ENCODE results near the gene CTNNA3. TPM values are rescaled to one million over a fixed set of nuclear protein-coding genes. Genes with fewer than 3 reads are reported as not detected.

The CTNNA3 gene
- total RNA-seq, 2 donors from 2014 or later: under 0.01 to 0.33 TPM

DNA sequence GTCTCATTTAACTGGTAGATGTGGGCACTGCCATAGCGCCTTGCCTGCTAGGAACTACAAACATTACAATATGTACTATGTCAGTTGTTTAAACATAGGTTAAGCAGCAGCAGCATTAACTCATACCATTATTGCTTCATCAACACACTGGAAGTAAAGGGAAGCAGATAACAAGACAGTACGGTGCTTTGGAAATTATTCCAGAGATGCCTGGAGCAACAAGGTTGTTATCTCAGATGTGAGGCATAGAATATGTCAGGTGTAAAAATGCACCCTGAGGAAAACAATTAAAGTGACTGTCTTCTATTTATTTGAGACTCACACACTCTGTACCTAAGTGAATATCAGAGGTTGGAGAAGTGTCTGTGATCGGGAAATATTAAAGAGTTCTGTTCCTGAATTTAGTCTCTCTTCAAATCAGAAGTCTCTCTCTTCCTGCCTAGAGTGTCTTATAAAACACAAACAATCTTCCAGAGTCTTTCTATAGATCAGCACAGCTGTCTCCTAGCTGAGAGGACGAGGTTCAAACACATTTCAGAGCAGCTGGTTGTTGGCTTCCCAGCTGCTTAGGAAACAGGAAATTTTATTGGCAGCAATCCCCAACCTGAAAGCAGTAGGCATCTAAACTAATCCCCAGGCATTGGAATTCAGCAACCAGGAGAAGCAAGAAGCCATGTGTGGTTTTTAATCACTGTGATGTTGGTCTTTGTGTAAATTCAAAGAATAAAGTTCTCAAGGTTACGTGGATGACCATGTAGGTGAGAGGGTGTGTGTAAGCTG lies 1764.5 kb downstream of the CTNNA3 start:
- no peak for ATAC-seq
- no peaks in the 10 kb centered on the region for H3K27me3 ChIP-seq
- H3K9me3 ChIP-seq: no peaks in the 10 kb centered on the region
- intact Hi-C loops (cut with DNase I): no loop called here
- H3K4me1 ChIP-seq: no peaks in the 10 kb centered on the region
- no peaks in the 10 kb centered on the region for H3K36me3 ChIP-seq (replicated peaks in 1 of 2; ENCODE audit: insufficient read depth in 1 of 2, low read depth in 2 of 2)
- H3K27ac ChIP-seq: no peak overlapping the region
- no peak for DNase-seq
- no peak overlapping the region for H3K4me3 ChIP-seq
- no peak for TF ChIP-seq POLR2A (IDR thresholded peaks at IDR 0.05)
- TF ChIP-seq, protein P1, sequence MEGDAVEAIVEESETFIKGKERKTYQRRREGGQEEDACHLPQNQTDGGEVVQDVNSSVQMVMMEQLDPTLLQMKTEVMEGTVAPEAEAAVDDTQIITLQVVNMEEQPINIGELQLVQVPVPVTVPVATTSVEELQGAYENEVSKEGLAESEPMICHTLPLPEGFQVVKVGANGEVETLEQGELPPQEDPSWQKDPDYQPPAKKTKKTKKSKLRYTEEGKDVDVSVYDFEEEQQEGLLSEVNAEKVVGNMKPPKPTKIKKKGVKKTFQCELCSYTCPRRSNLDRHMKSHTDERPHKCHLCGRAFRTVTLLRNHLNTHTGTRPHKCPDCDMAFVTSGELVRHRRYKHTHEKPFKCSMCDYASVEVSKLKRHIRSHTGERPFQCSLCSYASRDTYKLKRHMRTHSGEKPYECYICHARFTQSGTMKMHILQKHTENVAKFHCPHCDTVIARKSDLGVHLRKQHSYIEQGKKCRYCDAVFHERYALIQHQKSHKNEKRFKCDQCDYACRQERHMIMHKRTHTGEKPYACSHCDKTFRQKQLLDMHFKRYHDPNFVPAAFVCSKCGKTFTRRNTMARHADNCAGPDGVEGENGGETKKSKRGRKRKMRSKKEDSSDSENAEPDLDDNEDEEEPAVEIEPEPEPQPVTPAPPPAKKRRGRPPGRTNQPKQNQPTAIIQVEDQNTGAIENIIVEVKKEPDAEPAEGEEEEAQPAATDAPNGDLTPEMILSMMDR (IDR thresholded peaks at IDR 0.05): no peak
- 69 to 71% methylated on average over 5 of the region's 5 CpGs for WGBS, 2 donors

DNA sequence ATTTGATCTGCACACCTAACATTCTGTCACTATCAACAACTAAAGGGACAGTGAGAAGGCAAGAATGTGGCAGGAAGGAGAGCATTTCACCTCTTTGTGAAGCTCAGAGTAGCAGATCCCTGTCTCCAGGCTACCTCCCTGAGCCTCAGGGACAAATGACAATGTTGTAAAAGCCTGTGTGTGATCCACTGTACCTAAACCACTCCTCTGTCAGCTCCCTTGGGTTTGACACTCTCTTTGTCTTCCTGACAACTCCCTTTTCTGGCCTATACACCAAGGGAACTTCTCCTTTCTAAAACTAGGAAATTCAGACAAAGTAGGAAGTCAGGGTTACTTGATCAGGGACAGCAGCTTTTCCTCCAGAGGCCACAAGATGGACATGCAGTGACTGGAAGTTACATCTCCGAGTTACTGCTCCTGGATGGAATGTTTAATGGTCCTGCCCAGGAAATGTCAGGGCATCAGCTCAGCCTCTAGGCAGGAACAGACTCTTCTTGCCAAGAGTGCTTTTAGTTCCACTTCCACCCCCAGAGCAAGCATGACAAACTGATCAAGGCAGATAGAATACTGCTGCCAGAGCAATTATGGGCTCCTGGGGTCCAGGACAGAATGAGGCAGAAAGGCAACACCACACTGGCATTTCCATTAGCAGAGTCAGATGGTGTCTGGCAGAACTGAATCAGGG lies 1784.7 kb downstream of the CTNNA3 start:
- Histone ChIP-seq H3K27ac (no peak overlapping the region), H3K27me3 (no peaks in the 10 kb centered on the region), H3K4me1 (no peaks in the 10 kb centered on the region), H3K36me3 (replicated peaks in 1 of 2; ENCODE audit: insufficient read depth in 1 of 2, low read depth in 2 of 2) (no peaks in the 10 kb centered on the region), H3K9me3 (no peaks in the 10 kb centered on the region), H3K4me3 (no peak overlapping the region)
- WGBS, 2 donors: 52 to 100% methylated on average over 1 of the region's 1 CpG
- TF ChIP-seq, protein P1 (IDR thresholded peaks at IDR 0.05): no peak
- TF ChIP-seq POLR2A (IDR thresholded peaks at IDR 0.05): no peak
- no peak for ATAC-seq
- intact Hi-C loops (cut with DNase I): no loop called here
- no peak for DNase-seq

DNA sequence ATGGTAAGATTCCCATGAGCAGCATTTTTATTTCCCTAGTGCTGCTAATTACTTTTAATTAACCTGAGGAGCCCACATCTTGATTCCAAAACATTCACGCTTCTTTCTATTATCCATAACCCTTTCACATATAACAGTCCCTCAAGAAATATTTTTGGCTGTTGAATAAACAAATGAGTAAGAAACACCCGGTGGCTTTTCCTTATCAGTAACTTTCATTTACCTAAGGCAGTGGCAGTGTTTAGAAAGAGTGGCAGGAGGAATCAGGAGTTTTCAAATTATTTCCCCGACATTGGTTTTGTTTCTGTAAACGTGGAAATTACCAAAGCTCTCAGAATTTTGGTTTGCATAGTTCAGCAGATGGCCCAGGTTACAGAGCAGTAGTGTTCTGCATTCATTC lies 1785.8 kb downstream of the CTNNA3 start:
- ATAC-seq (no peak), DNase-seq (no peak)
- Histone ChIP-seq H3K4me3 (no peak overlapping the region), H3K27me3 (no peaks in the 10 kb centered on the region), H3K27ac (no peak overlapping the region), H3K36me3 (replicated peaks in 1 of 2; ENCODE audit: insufficient read depth in 1 of 2, low read depth in 2 of 2) (no peaks in the 10 kb centered on the region), H3K4me1 (no peaks in the 10 kb centered on the region), H3K9me3 (no peaks in the 10 kb centered on the region)
- intact Hi-C loops (cut with DNase I): no loop called here
- TF ChIP-seq, protein P1 (IDR thresholded peaks at IDR 0.05): no peak
- 15 to 21% methylated on average over 4 of the region's 4 CpGs for WGBS, 2 donors

DNA sequence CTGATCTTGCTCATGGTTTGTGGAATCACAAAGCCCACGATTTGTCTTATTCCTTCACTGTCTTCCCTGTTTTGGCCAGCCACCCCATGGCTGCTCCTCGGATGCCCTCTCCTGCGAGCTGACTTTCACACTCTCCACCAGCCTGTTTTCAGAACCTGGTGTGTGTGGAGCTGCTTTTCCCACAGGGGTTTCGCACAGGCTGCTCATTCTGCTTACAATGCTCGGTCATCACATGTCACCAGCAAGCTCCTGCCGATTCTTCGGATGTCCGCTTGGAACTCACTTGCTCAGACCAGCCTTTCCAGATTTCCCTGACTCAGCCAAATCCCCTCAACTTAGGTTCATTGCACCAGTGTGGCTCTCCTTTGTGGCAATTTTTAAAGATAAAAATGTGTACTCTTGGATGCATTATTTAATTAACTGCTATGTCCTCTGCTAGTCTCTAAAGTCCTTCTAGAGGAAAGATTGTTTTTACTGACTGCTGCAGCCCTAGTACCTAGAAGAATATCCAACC lies 1788.7 kb downstream of the CTNNA3 start:
- TF ChIP-seq, protein P1 (IDR thresholded peaks at IDR 0.05): no peak
- TF ChIP-seq POLR2A (IDR thresholded peaks at IDR 0.05): no peak
- WGBS, 2 donors: 78 to 86% methylated on average over 8 of the region's 8 CpGs
- Histone ChIP-seq H3K9me3 (no peaks in the 10 kb centered on the region), H3K36me3 (replicated peaks in 1 of 2; ENCODE audit: insufficient read depth in 1 of 2, low read depth in 2 of 2) (no peaks in the 10 kb centered on the region), H3K4me1 (no peaks in the 10 kb centered on the region), H3K27me3 (no peaks in the 10 kb centered on the region), H3K27ac (no peak overlapping the region), H3K4me3 (no peak overlapping the region)
- no peak for ATAC-seq
- intact Hi-C loops (cut with DNase I): no loop called here
- no peak for DNase-seq
